Heart left ventricle (tissue), 13 donors: ENCODE results near the gene TMEFF1.

Source experiments
- POLR2A ChIP-seq, 2 donors: fragments of 450-650 bp; IDR thresholded peaks; one replicate each; pipeline ENCODE4 v1.6.1; 2017; ENCODE audit warnings: antibody characterized with exemption in 2 of 2, mild to moderate bottlenecking in 2 of 2, moderate library complexity in 2 of 2
- TF ChIP-seq, protein P1 (sequence below), 12 donors: fragments of 200-600 bp; sonication (generic) in 4 of 12; IDR thresholded peaks; one replicate each; pipeline versions ENCODE4 v1.5.0 to v1.8.0; 2018 to 2022; ENCODE audit warnings: antibody characterized with exemption in 12 of 12, mild to moderate bottlenecking in 5 of 12
- donor health status: ischemic (EF 13 %, LVEDD 7.1; RV severe dilation, severe dysfunction).
- donor health status: DM: no; HTN: yes; CAD: no.
- donor health status: DM: no; HTN: no; CAD: no.
- donor health status: ischemic (EF 25% LVEDD 6.9; RV normal size, moderate dysfunction).
- donor health status: ischemic (EF 25% LVEDD 5.7; RV mildly dilated, moderate dysfunction).
- donor health status: ischemic (EF 35%, LVEDD 5.7; RV mildly dilated, moderate dysfunction).
- donor health status: nonischemic (EF 11% LVEDD 7.7; RV severe dilation, severe dysfunction).
- donor health status: DM: yes; HTN: yes; CAD: no.
- donor health status: PGD.
- donor health status: ischemic (EF 29% LVEDD 5.4; RV normal size, mild dysfunction).
- donor health status: nonischemic (EF 23%, LVEDD 6.1; RV moderate dilation, normal function).

- TF ChIP-seq, protein P1, sequence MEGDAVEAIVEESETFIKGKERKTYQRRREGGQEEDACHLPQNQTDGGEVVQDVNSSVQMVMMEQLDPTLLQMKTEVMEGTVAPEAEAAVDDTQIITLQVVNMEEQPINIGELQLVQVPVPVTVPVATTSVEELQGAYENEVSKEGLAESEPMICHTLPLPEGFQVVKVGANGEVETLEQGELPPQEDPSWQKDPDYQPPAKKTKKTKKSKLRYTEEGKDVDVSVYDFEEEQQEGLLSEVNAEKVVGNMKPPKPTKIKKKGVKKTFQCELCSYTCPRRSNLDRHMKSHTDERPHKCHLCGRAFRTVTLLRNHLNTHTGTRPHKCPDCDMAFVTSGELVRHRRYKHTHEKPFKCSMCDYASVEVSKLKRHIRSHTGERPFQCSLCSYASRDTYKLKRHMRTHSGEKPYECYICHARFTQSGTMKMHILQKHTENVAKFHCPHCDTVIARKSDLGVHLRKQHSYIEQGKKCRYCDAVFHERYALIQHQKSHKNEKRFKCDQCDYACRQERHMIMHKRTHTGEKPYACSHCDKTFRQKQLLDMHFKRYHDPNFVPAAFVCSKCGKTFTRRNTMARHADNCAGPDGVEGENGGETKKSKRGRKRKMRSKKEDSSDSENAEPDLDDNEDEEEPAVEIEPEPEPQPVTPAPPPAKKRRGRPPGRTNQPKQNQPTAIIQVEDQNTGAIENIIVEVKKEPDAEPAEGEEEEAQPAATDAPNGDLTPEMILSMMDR (IDR thresholded peaks at IDR 0.05): no peak
- TF ChIP-seq POLR2A (IDR thresholded peaks at IDR 0.05): no peak
These were observed 61.5 kb downstream of the TMEFF1 start for GRCh38 chr9:100534401-100534800.
